GM03348 (cell line): ENCODE results near the gene C16orf86.

Experiments used
- DNase-seq: peaks from one replicate; pipeline ENCODE4 v3.0.0; 2012; ENCODE audit warnings: low spot score

C16orf86 gene

GRCh38 chr16:67653789-67654402 is 12.7 kb upstream of the C16orf86 start:
- no peak for DNase-seq

DNA sequence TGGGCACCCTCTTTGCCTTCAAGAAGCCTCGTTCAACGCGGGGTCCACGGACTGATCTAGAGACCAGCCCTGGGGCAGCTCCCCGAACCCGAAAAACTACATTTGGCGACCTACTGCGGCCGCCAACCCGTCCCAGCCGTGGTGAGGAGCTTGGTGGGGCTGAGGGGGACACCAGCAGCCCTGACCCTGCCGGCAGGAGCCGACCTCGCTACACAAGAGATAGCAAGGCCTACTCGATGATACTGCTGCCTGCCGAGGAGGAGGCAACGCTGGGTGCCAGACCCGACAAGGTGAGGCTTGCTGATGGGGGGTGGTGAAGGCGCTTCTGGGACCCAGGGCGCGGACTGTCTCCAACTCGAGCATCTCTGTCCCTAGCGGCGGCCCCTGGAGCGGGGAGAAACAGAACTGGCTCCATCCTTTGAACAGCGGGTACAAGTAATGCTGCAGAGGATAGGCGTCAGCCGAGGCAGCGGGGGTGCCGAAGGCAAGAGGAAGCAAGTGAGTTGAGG is 12.2 kb upstream of the C16orf86 start:
- DNase-seq, result no peak

- DNase-seq, result no peak
Observed at GRCh38 chr16:67655363-67655762, 11.3 kb upstream of the C16orf86 start.

DNA sequence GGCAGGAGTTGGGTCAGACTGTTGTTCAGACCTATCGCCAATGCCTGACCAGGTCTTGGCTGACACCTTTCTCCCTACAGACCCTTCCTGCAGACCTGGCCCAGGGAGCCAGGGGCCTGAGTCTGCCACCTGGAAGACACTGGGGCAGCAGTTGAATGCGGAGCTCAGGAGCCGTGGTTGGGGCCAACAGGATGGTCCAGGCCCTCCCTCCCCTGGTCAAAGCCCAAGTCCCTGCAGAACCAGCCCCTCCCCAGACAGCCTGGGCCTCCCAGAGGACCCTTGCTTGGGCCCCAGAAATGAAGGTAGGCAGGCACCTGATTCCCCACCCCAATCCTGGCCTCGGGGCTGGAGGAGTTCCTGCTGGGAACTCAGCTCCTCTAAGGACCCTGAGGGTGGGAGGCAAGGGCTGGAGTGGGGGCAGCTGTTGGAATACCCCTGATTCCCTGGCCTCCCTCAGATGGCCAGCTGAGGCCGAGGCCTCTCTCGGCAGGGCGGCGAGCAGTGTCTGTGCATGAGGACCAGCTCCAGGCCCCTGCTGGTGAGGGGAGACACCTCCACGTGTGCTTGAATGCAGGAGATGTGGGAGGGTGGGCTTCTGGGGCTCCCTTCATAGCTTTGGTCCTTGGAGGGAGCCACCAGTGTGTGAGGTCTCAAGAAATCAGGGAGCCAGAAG is 10.1 kb upstream of the C16orf86 start:
- DNase-seq, result no peak

DNA sequence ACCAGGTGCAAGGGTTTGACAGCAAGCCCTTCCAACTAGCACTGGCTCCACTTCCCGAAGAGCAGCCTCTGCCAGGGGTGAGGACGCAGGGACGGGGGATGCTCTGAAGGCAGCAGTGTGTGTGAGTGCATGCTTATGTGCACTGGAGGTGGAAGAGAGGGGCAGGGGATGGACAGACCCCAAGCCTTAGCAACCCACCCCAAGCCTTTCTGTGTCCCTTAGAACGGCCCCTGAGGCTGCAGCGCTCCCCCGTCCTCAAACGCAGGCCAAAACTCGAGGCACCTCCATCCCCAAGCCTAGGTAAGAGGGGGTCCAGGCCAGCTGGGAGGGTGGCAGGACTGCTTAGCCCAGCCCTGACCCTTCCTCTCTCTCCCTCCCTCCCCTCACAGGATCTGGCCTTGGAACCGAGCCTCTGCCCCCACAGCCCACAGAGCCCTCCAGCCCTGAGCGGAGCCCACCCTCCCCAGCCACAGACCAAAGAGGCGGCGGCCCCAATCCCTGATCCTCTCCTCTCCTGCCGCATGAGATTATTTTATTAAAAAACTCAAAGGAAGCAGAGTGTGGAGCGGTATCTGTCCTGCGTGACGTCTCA is 9.5 kb upstream of the C16orf86 start:
- no peak for DNase-seq

- no peak for DNase-seq
Observed at GRCh38 chr16:67657751-67658518, 8.7 kb upstream of the C16orf86 start.

DNA sequence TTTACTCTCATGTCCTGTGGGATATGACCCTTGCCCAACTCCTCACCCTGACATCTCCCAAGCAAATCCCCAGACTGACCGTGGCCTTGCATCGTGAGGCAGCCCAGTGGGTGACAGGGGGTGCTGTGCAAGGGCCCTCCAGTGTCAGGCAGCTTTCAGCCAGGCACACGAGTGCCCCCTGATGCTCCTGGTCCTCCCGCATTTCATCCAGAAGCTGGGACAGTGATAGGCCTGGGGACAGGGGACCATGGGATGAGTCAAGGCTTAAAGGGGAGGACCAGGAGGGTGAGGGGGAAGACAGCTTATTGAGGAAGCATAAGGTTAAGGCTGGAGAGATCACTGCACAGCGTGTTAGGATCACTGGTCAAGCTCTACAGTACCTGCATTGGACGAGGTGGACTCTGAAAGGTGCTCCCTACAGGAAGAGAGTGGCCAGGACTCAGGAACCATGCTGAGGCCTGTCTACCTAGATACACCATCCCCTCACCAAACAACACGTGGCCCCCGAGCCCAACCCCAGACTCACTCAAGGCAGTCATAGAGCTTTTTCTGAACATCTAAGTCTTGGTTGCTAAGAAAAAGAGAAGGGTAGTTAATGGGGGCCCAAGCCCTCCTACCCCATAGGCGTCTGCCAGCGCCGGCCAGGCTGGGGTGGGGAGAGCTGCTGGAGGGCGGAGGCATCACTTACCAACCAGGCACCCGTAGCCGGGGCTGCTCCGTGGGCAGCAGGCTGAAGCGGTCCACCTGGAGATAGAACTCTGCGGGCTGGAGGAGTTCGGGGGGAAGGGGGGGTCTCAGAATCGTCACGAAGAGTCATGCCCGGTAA is 7.6 kb upstream of the C16orf86 start:
- DNase-seq, result no peak

- DNase-seq, result peak; percentile 100
Observed at GRCh38 chr16:67659675-67660563, 6.7 kb upstream of the C16orf86 start, which contains the start of gene ACD. TSS of gene ACD (minus strand) at chr16:67660260. CDS start at chr16:67660220, 40 bp downstream.

DNA sequence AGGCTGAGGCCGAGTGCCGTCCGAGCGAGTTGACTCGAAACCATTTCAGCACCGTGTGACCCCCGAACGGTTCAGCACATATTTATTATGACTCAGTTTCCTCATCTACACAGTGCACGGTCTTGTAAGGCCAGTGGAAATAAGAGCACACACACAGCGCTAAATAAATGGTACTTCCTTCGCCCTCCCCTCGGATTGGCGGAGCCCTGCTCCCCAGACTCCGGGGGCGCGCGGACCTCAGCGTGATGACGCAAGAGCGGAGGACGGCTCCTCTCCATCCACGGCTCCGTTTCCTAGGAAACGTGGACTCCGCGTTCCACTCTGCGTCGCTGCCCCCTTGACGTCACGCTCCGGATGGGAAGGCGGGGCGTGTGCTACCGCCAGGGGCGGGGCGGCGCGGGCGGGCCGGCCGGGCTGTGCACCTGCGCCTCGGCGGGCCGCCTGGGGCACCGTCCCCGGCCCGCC is 6.0 kb upstream of the C16orf86 start, which contains the start of gene PARD6A:
TSS of gene PARD6A (plus strand) at position 397 of the 465 bp plus-strand sequence. CDS start 79 bp downstream, outside the sequence.
- peak; percentile 99 for DNase-seq

DNA sequence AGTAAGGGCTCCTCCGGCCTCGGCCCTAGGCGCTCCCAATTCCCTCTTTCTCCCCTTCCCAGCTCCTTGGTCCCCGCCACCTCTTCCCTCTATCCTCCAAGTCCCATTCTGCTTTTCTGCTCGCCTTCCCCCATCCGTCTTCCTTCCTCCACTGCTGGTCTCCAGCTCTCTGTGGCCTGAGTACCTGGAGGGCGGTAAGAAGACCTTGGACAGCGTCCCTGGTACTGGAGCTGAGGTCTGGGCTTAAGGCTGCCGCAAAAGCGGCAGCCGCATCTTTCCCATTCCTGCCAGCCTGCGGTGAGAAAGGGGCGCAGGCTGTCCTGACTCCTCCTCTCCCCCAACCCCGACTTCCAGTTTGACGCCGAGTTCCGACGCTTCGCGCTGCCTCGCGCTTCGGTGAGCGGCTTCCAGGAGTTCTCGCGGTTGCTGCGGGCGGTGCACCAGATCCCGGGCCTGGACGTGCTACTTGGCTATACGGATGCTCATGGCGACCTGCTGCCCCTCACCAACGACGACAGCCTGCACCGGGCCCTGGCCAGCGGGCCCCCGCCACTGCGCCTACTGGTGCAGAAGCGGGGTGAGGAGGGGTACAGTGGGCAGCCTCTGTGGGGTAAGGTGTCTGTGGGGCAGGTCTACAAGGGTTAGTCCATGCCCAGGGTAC is 5.4 kb upstream of the C16orf86 start:
- peak; percentile 39 for DNase-seq

- DNase-seq, result no peak
Observed at GRCh38 chr16:67661886-67662652, 4.5 kb upstream of the C16orf86 start.

DNA sequence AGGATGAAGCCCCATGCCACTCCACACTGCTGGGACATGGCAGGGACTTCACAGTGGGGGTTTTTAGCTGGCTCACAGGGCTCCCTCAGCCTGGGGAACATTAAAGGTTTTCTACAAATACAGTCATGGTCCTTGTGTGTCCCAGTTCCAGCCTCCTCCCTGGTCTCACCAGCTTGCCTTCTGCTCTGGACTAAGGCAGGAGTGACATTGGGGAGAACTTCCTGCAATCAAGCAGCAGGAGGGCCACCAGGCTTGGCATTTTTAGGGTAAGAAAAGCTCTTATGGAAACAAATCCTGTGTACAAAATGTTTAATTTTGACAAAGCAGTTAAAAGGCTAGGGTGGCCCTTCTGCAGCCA is 4.0 kb upstream of the C16orf86 start:
- DNase-seq, result no peak

GRCh38 chr16:67663151-67663876 is 3.3 kb upstream of the C16orf86 start:
- no peak for DNase-seq

- no peak for DNase-seq
Observed at GRCh38 chr16:67663877-67664222, 2.8 kb upstream of the C16orf86 start.

DNA sequence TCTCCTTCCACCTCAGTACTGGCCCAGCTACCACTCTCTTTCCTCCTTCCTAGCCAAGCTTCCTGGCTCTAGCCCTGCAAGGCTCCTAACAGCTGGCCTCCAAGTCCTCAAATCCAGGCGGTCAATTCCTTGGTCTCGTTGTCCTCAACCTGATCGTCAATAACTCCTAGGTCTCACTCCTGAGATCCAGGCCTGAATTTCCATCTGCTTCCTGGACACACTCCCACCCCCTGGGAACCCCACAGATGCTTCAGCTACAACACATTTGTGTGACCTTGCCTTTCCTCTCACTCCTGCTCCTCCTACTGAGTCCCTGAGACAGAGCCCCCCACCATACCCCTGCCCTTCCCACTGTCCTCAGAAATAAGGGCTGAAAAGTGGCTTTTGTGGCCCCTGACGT is 2.4 kb upstream of the C16orf86 start:
- DNase-seq, result no peak

GRCh38 chr16:67664871-67665270 is 1.7 kb upstream of the C16orf86 start:
- DNase-seq, result no peak

- DNase-seq, result no peak
Observed at GRCh38 chr16:67665598-67665997, 1.0 kb upstream of the C16orf86 start.

DNA sequence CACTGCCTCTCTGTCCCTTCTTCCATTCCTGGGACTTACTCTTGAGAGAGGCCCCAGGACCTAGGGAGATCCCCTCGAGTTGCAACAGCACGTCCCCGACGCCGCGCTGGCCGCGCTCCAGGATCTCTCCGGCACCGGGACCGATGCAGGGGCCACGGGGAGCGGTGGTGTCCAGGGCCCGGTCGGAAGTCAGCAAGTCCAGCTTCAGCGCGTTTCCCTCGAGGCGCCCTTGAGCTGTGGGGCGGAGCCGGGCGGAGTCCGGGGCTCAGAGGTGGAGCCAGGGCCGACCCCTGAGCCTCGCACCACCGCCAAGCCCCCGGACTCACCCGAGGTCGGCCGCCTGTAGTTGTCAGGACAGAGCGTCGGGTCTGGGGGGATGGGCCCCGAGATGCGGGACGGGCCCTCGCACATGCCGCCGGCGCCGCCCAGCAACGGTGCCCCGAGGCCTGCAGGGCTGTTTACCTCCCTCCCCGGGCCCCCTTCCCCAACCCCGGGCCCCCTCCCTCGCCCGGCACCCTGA is 522 bp upstream of the C16orf86 start:
- DNase-seq, result peak; percentile 60
